Esophagus squamous epithelium (tissue), 5 donors: ENCODE data around the gene RNF150. TPM values are rescaled to one million over a fixed set of nuclear protein-coding genes. Genes with fewer than 3 reads are reported as not detected.

Experiments
- DNase-seq: peaks from one replicate; lab custom pipeline; 2025; lab: John Stamatoyannopoulos, UW
- H3K27ac ChIP-seq, 4 donors: fragments of 200-600 bp; sonication (generic); one replicate each; pipeline ENCODE4 v1.5.1; 2016 to 2019; ENCODE audit warnings: mild to moderate bottlenecking in 1 of 4
- H3K27me3 ChIP-seq, 4 donors: fragments of 200-600 bp; sonication (generic); 1 replicate in 3 of 4; 2 replicates in 1 of 4; pipeline versions ENCODE4 v1.5.1 to v1.6.0; 2017 to 2021; ENCODE audit warnings: antibody characterized with exemption in 1 of 4
- H3K36me3 ChIP-seq, 3 donors: fragments of 200-600 bp; sonication (generic); one replicate each; pipeline ENCODE4 v1.5.1; 2016 to 2019
- H3K4me1 ChIP-seq, 3 donors: fragments of 200-600 bp; sonication (generic); one replicate each; pipeline ENCODE4 v1.5.1; 2017 to 2019
- H3K4me3 ChIP-seq, 4 donors: fragments of 200-600 bp; sonication (generic); 1 replicate in 3 of 4; 2 replicates in 1 of 4; pipeline ENCODE4 v1.5.1; 2016 to 2019; ENCODE audit warnings: mild to moderate bottlenecking in 2 of 4, moderate library complexity in 1 of 4
- H3K9me3 ChIP-seq, 3 donors: fragments of 200-600 bp; sonication (generic); one replicate each; pipeline ENCODE4 v1.5.1; 2016 to 2019
- CTCF ChIP-seq, 6 experiments: fragments of 450-650 bp in 4 of 6; fragments of 200-600 bp in 2 of 6; sonication (generic) in 2 of 6; IDR thresholded peaks; one replicate each; pipeline ENCODE4 v1.5.1; 2016 to 2019; ENCODE audit warnings: antibody characterized with exemption in 6 of 6, mild to moderate bottlenecking in 4 of 6, moderate library complexity in 4 of 6
- POLR2A ChIP-seq, 4 donors: fragments of 450-650 bp; IDR thresholded peaks; one replicate each; pipeline ENCODE4 v1.6.1; 2017; ENCODE audit warnings: antibody characterized with exemption in 4 of 4, mild to moderate bottlenecking in 4 of 4, moderate library complexity in 3 of 4
- WGBS, 2 donors: methylation state at CpG; one replicate each; pipeline ENCODE4 v1.1.5; 2018; 5-methylcytosine and 5-hydroxymethylcytosine counted together
- intact Hi-C: fragments of 100-400 bp; cut with DNase I; formaldehyde crosslinking; loops from one replicate; pipeline ENCODE4 v1.15.0; 2022
- total RNA-seq, 4 donors: library from RNA; depleted of rRNA; stranded (reverse); fragments of >200 nt; gene quantifications; one replicate each; pipeline ENCODE4 v1.1.0, GENCODE V29; 2016
- donor health status: DM: yes; HTN: yes; CAD: no.

The RNF150 gene
- total RNA-seq, 4 donors from 2014 or later: 0.23 to 6.7 (median 4.5) TPM

GRCh38 chr4:140874056-140874455 lies 259.2 kb downstream of the RNF150 start:
- no peak overlapping the region for H3K4me3 ChIP-seq
- H3K36me3 ChIP-seq: no peaks in the 10 kb centered on the region
- H3K27me3 ChIP-seq: no peaks in the 10 kb centered on the region
- H3K4me1 ChIP-seq: no peaks in the 10 kb centered on the region
- H3K9me3 ChIP-seq: no peaks in the 10 kb centered on the region
- no peak overlapping the region for H3K27ac ChIP-seq
- 50 to 75% methylated on average over 1 of the region's 1 CpG for WGBS, 2 donors
- intact Hi-C loops: no loop called here
- no peak for DNase-seq
- TF ChIP-seq CTCF (IDR thresholded peaks at IDR 0.05): no peak
- no peak for TF ChIP-seq POLR2A (IDR thresholded peaks at IDR 0.05)

GRCh38 chr4:140871368-140871767 lies 261.9 kb downstream of the RNF150 start:
- Histone ChIP-seq H3K36me3 (no peaks in the 10 kb centered on the region), H3K4me3 (no peak overlapping the region), H3K27ac (no peak overlapping the region), H3K27me3 (no peaks in the 10 kb centered on the region), H3K9me3 (no peaks in the 10 kb centered on the region), H3K4me1 (no peaks in the 10 kb centered on the region)
- DNase-seq: no peak
- 9 to 36% methylated on average over 1 of the region's 1 CpG for WGBS, 2 donors
- intact Hi-C loops: no loop called here
- TF ChIP-seq POLR2A (IDR thresholded peaks at IDR 0.05): no peak
- TF ChIP-seq CTCF (IDR thresholded peaks at IDR 0.05): no peak

GRCh38 chr4:140870427-140870826 lies 262.8 kb downstream of the RNF150 start:
- intact Hi-C loops: no loop called here
- no peak for TF ChIP-seq POLR2A (IDR thresholded peaks at IDR 0.05)
- no peak for TF ChIP-seq CTCF (IDR thresholded peaks at IDR 0.05)
- no peak overlapping the region for H3K27ac ChIP-seq
- no peak overlapping the region for H3K4me3 ChIP-seq
- H3K4me1 ChIP-seq: no peaks in the 10 kb centered on the region
- no peaks in the 10 kb centered on the region for H3K9me3 ChIP-seq
- no peaks in the 10 kb centered on the region for H3K36me3 ChIP-seq
- no peaks in the 10 kb centered on the region for H3K27me3 ChIP-seq
- DNase-seq: no peak
- WGBS, 2 donors: 50 to 65% methylated on average over 5 of the region's 5 CpGs

- TF ChIP-seq CTCF (IDR thresholded peaks at IDR 0.05): no peak
- Histone ChIP-seq H3K27ac (no peak overlapping the region), H3K36me3 (no peaks in the 10 kb centered on the region), H3K4me3 (no peak overlapping the region), H3K27me3 (no peaks in the 10 kb centered on the region), H3K9me3 (no peaks in the 10 kb centered on the region), H3K4me1 (no peaks in the 10 kb centered on the region)
- 67 to 76% methylated on average over 1 of the region's 1 CpG for WGBS, 2 donors
- intact Hi-C loops: loop anchor here (10.0 kb wide), 1 partner anchor 265 kb away; the partner anchor contains the start of gene RNF150
- no peak for DNase-seq
Observed at GRCh38 chr4:140869446-140869845, 263.8 kb downstream of the RNF150 start.

- H3K36me3 ChIP-seq: no peaks in the 10 kb centered on the region
- no peaks in the 10 kb centered on the region for H3K27me3 ChIP-seq
- no peaks in the 10 kb centered on the region for H3K4me1 ChIP-seq
- no peak overlapping the region for H3K27ac ChIP-seq
- TF ChIP-seq POLR2A (IDR thresholded peaks at IDR 0.05): no peak
- no peak for TF ChIP-seq CTCF (IDR thresholded peaks at IDR 0.05)
- no peaks in the 10 kb centered on the region for H3K9me3 ChIP-seq
- DNase-seq: no peak
- intact Hi-C loops: loop anchor here (10.0 kb wide), 1 partner anchor 267 kb away; the partner anchor contains the start of gene RNF150
- H3K4me3 ChIP-seq: no peak overlapping the region
- WGBS, 2 donors: 63 to 72% methylated on average over 2 to 3 of the region's 3 CpGs
Observed at GRCh38 chr4:140867356-140867755, 265.9 kb downstream of the RNF150 start.
